B cell (primary cell): ENCODE results near the gene GIT1.

Source experiments
- EZH2 ChIP-seq: IDR thresholded peaks from 2 replicates; pipeline ENCODE4 v1.6.1; 2012; ENCODE audit warnings: borderline replicate concordance, low read depth, mild to moderate bottlenecking, moderate library complexity, low read length; ENCODE audit not compliant: insufficient read depth, poor library complexity, severe bottlenecking
- TF ChIP-seq, protein P1 (sequence below): fragments of 200-600 bp; IDR thresholded peaks from one replicate; pipeline ENCODE4 v1.8.0; 2022; ENCODE audit warnings: antibody characterized with exemption, mild to moderate bottlenecking

GRCh38 chr17:29579866-29580771 is 9.3 kb downstream of the GIT1 start:
- TF ChIP-seq, protein P1, sequence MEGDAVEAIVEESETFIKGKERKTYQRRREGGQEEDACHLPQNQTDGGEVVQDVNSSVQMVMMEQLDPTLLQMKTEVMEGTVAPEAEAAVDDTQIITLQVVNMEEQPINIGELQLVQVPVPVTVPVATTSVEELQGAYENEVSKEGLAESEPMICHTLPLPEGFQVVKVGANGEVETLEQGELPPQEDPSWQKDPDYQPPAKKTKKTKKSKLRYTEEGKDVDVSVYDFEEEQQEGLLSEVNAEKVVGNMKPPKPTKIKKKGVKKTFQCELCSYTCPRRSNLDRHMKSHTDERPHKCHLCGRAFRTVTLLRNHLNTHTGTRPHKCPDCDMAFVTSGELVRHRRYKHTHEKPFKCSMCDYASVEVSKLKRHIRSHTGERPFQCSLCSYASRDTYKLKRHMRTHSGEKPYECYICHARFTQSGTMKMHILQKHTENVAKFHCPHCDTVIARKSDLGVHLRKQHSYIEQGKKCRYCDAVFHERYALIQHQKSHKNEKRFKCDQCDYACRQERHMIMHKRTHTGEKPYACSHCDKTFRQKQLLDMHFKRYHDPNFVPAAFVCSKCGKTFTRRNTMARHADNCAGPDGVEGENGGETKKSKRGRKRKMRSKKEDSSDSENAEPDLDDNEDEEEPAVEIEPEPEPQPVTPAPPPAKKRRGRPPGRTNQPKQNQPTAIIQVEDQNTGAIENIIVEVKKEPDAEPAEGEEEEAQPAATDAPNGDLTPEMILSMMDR: peak; percentile 79
- TF ChIP-seq EZH2: no peak
